HG03280 (cell line): ENCODE results near the gene SLC16A8.

ENCODE experiments used
- ATAC-seq: cut with Tn5 transposase; IDR thresholded peaks from one replicate; pipeline ENCODE4 v1.9.1; 2021; ENCODE audit warnings: mild to moderate bottlenecking, moderate library complexity; ENCODE audit not compliant: unreplicated experiment

SLC16A8 gene

DNA sequence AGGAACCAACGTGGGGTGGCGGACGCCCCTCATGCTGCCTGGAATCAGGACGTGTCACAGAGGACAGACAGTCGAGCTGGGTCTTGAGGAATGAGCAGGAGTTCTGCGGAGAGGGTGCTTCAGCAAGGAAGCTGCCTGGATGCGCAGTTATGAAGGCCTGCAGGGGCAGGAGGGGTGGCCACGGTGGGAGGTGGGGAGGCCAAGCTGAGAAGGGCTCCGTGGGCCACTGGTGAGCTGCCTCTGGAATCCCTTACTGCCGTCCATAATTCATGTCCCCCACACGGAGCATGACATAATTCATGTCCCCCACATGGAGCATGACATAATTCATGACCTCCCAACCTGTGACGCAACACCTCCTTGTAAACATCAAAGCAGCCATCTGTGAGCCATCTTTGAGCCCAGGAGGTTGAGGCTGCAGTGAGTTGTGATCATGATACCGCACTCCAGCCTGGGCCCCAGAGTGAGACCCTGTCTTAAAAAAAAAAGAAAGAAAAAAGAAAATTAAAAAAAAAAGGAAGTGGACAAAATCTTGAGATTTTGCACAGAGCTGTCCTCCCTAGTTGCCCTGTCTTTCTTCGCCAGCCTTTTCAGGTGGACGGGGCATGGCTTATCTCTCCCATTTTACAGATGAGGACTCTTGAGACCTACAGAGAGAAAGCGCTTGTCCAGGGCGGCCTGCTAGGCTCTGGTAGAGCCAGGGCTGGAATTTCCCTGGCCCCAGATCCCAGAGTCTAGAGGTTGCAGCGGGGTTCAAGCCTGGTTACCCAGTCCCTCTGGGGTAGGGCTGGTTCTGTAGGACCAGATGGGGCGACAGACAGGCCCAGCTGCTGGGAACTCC is 51.1 kb downstream of the SLC16A8 start:
- no peak for ATAC-seq

DNA sequence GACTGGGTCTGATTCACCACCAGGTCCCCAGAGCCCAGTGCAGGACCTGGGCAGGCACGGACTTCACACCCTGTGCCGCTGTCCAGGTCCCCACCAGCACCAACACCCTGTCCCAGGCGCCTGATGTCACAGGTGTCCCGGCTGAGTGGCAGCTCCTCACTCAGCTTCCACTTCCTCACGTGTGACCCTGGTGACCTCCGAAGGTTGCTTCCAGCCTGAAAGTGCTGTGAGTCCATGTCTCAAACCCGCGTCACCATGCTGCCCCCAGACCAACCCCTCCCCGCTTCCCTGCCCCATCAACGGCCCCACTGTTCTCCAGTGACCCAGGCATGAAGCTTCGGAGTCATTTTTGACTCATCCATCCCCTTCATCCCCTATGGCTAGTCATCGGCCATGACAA is 52.5 kb downstream of the SLC16A8 start:
- ATAC-seq: no peak

DNA sequence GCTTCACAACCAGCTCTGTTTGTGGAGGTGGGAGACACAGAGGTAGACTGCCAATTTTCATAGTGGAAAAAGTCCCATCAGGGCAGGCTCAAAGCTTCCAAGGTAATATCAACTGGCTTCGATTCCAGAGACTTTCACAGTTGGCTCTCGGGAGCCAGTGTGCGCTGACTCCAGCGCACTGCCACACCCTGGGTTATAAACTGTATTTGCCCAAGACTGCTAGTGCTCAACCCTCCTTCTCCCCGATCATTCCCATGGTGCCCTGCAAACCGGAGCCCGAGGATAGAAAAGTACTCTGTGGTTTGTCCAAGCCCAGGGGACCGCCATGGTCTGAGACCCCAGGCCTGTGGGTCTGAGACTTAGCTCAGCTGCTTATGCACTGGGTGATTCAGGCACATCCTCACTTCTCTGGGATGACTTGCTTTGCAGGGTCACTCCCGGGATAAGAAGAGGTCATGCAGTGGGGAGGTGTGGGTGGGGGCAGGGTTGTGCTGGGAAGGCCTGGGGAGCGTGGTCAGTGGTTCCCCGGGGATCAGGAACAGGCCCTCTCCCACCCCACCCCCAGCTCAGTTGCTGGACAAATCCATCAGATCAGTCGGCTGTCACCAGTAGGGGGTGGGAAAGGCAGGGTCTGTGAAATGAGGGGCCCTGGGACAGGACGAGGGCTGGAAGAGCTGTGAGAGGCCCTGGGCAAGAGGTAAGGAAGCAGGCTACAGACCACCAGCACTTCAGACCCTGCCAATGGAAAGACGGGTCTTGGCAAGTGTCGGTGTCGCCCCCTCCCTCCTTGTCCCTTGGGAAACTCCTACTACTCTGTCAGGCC is 53.5 kb downstream of the SLC16A8 start:
- no peak for ATAC-seq

DNA sequence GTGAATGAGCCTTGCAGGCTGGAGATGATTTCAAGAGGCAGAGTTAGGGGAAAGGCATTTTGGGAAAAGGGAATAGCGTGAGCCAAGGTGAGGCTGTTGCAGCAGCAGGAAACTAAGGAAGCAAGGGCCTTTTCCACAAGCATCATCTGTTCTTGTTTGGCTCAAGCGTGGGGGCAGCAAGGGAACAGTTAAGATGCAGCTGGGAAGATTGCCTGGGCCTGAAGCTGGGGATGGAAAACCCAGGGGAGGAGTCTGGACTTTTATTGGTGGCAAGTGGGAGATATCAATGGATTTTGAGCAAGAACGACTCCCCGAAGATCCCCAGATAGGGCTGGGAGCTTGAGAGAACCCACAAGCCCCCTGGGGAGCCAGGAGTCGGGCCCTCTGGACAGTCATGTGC is 54.1 kb downstream of the SLC16A8 start:
- ATAC-seq: no peak

DNA sequence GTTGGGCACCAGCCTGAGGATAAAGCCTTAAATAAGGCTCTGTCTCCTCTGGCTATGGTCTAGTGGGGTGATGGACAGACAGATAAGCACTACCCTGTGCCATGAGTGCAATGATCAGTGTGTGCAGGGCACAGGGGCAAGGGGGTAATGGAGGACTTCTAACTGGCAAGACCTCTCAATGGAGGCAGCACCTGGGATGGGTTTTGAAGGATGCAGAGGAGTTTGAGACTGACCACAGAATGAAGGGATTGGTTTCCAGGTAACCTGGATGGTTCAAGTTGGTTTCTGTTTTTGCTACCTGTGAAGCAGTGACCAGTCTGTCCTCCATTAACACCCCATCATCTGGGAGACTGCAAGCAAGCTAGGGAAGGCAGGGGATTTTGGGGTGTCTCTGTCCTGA is 54.6 kb downstream of the SLC16A8 start:
- ATAC-seq: no peak

DNA sequence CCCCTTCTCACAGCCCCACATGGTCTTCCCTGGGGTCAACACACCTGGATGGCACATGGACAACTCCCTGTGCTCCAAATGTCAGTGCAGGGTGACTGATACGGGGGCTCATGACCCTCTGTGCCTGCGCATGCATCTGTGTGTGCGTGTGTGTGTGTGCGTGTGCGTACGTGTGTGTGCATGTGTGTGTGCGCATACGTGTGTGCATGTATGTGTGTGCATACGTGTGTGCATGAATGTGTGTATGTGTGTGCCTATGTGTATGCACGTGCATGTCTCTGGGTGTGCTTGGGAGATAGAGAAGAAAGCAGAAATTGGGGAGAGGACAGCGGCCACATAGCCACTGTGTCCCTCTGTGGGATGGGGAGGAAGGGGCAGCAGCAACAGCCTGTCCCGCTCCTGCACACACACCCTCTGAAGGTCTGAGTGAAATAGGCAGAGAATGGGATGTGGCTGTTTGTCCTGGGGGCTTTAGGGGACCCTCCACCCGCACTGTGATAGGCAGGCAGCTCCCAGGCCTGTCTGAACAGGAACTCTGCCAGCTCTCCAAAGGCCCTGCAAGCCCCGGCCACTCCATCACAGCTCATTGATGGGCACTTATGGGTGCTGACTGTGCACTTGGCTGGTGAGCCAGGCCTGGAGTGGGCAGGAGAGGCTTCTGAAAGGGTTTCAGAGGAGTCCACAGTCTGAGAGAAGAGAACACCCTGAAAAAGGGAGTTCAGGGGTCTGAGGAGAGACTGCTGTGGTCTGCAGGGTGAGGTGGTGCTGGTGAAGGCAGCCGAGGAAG is 55.4 kb downstream of the SLC16A8 start:
- no peak for ATAC-seq
